ENCODE data around the gene AGAP1. TPM values are rescaled to one million over a fixed set of nuclear protein-coding genes. Genes with fewer than 3 reads are reported as not detected.

Gene AGAP1
- total RNA-seq, 1 experiment from 2014 or later = 44.8 TPM

DNA sequence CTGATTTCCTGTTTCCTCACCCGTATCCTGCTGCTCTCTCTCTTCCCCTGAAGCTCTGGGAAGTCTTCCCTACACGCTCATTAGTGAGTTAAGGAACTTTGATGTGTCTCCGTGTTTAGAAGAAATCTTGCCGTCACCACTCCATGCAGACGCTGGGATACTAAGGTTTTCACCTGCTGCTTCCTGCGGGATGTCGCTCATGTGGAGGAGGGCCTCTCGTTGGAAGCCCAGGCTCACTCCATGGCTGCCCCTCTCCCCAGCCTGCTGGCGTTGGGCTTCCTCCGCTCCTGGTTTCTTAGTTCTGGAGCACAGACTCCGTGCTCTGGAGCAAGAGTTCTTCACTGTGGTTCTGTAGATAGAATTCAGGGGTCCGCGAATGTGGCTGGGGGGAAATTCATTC lies 348.0 kb downstream of the AGAP1 start:
- no peak for DNase-seq (ENCODE audit: low spot score)

DNA sequence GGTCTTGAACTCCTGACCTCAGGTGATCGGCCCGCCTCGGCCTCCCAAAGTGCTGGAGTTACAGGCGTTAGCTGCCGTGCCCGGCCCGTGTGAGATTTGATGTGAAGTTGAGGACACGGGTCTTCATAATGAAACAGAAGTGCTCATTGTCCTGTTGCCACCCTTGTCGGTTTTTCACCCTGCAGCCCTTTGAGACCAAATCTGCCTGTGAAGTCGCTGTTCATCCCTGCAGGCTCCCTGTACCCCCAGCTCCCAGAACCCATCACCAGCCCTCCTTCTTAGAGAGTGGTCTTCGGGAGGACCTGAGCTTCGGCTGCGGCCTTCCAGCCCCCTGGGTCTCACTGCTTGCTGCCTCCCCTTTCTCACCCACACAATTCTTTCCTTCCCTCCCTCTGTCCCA lies 349.1 kb downstream of the AGAP1 start:
- no peak for DNase-seq (ENCODE audit: low spot score)

DNA sequence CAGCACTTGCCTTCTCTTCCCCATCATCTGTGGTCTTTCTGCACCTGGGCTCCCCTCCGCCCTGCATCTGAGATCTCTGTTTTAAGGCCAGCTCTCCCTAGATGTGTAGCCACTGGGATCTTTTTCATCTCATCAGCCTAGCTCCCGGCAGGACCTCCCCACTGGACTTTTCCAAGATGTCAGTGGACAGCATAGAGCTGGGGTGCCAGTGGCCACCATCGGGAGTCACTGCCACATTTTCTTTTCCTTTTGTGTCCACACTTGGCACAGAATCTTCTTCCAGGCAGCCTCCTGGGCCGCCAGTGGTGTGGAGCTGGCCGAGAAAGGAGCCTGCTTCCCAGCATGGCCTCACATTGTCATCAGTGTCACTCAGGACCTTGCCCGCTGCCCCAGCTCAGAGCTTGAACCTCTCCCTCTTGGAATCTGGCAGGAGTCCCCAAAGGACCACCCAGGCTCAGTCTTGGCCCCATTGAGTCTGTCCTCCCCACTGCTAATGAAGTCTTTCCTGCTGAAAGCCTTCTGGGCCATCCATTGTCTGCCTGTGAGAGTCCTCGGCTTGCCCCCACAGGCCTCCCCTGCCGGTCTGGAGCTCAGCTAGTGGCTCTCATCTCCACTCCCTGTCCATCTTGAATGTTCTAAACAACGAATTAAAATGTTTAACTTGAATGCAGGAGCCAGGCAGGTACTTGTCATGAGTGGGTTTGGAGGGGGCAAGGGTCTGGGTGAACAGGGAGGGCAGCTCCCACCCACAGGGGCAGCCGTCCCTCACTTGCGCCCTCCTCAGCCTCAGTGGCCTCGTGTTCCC lies 349.9 kb downstream of the AGAP1 start:
- no peak for DNase-seq (ENCODE audit: low spot score)

DNA sequence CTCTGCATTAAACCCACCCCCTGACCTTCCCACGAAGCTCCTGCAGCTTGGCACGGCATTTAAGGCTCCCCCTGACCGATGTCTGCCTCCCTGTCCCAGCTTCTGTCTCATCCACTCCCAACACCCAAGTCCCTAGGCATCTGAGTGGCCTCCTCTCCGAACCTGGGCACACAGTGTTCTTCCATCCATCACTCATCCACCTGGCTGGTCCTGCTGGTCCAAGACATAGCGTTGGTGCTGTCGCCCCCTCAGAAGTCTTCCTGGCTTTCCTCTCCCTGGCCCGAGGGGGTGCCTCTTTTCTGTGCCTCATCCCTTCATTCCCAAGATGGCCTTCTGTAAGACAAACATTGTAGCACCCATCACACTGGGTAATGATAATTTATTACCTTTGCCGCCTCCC lies 350.7 kb downstream of the AGAP1 start:
- DNase-seq (ENCODE audit: low spot score) = no peak

DNA sequence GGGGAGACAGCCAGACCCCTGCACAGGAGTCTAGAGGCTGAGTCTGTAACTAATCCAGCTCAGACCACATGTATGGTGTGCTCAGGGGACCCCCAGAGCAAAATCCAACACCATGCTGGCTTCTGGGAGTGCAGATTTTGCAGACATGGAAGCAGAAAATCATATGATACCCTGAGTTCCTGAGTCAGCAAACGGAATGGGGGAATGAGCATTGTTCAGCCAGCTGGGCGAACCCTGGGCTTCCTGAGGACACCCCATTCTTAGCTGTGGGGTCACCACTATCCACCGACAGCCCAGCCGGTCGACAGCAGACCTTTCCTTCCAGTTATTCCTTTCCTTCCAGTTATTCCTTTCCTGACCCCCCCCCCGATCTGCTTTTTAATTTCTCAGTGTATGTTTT lies 351.4 kb downstream of the AGAP1 start:
- no peak for DNase-seq (ENCODE audit: low spot score)

DNA sequence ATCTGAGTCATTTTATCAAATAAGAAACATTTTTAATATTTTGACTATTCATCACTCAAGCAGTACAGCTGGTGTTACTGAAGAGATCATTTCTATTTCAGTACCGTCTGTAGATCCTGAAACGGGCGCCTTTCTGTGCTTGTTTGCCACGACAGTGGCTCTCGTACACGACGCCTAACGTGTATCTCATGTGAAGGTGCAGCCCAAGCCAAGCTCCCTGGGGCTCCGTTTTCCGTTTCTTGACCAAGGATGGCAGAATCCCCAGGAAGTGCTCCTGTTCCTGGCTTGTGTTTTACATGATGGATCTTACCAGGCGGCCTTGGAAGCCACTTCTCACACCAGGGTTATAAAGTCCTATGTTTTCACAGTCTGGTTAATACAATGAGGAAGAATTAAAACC lies 353.7 kb downstream of the AGAP1 start:
- no peak for DNase-seq (ENCODE audit: low spot score)

DNA sequence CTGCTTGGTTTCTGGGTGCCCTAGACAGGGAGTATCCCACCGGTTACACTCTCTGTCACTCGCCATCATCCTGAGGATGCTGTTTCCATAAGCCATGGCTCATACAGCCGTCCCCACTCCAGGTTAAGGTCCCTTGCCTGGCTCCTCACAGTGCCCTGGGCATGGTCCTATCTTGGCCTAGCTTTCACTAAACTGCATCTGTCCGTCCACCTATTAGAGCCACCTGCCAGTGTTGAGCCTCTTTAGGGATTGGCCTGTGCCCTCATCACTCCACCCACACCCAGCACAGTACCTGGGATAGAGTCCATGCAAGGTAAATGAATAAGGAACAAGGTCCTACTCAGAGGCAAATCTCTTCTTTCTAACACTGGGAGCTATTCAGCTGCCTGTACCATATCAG lies 354.2 kb downstream of the AGAP1 start:
- DNase-seq (ENCODE audit: low spot score) = no peak

DNA sequence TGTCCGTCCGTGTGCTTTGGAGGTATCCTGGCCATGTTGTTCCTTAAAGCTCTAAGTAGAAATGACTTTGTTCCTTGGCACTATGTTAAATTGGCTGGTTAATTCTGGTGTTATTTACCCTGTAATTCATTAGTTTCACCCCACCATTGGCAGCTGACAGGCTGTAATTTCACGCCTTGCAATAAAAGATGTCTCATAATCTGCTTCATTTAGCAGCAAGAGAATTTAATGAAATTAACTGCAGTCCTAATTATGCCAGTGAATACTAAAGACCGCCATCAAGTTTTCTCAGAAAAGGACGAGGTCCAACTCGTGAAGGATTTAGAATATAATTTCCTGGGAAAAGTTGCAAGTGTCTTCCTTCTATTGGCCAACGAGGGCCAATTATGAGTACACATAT lies 355.1 kb downstream of the AGAP1 start:
- DNase-seq (ENCODE audit: low spot score) = no peak

DNA sequence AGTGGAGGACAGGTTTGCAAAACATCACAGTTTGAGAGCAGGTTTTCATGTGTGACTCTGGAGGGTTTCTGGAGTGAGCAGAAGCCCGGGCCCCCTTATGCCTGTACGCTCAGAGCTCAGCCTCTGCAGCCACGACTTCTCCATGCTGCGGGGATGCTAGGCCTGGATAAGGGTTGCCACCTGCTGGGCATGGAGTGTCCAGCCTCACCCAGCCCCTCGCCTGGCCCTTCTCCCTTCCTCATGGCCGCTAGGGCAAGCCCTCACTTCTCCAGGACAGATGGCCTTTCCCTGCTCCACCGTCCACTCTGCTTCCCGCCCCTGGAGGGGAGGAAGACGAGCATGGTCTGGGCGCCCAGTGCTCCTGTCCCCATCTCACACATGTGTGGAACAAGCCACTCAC lies 355.6 kb downstream of the AGAP1 start:
- DNase-seq (ENCODE audit: low spot score) = no peak

DNA sequence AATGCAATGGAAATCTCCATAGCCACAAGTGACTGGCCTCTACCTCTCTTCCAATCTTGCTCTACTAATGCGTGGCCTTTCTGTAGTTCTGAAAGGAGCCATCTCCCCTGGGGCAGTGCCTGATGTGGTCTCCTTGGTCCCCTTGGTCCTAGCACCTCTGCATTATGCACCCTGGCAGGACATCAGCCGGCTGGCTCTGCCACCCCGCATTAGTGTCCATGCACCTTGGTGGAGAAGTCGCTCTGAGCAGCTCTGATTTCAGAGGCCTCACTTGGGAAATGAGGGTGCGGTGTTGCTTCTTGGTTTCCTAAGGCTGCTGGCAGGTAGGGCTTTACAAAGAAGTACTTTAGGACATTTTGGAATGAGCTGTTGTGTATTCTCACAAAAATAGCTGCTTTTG lies 356.4 kb downstream of the AGAP1 start:
- no peak for DNase-seq (ENCODE audit: low spot score)

DNA sequence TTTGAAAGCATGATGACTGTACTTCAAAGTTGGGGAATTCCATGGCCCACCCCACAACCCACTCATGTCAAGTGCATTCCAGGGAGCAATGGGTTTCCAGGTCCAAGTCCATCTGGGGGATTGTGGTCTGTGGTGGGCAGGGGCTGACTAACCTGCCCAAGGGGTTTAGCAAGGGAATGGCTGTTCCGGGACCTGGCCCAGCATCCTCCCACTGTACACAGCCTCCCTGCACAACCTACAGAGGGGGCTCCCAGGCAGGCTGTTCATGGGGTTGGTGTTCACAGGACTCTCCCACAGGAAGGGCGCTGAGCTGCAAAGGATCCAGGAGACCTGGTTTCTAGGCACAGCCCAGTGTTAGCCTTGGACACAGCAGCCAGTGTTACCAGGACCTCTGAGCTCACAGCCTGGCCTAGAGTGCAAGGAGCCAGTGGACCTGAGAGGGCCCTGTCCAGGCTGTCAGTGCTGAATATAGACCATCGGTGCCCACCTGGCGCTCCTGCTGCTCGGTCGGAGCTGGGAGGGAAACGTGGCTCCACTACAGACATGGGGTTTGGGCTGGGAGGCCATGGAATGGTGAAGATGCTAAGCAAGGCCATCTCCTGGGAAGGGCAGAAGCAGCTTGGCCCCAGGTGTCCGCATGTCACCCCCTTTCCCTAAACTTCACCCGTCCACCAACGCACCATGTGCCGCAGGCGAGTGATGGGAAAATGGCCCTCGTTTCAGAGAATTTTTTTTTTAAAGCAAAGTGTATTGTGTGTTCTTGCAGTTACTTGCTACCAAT lies 357.1 kb downstream of the AGAP1 start:
- no peak for DNase-seq (ENCODE audit: low spot score)

DNA sequence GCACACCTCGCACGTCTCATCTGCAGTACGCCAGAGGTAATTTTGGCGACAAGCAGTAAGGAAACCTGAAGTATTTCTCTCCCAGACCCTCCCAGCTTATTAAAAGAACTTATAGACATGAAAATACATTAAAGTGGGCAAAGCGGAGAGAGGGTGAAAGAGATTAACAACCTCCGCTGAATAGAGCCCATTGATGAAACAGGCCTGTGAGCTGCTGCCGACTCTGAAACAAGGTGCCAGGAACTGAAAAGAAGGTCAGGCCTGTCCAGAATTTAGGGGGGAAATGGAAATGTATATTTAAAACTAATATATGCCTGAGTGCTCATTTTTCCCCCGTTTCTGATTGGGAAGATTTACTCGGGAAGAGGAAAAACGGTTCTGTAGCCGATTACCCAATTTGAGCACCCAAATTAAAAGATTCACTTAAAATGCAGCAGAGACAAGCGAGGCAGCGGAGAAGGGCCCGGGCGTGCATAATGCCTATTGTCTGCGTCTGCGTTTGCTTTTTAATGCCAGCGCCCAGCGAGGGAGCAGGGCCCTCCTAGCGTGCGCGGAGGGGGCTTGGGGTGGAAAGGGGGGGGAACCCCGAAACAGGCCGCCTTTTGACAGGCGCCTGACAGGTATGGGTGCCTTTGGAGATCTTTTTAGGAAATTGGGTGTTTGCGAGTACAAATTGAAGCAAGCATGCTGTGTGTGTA lies 358.1 kb downstream of the AGAP1 start:
- DNase-seq (ENCODE audit: low spot score) = no peak

DNA sequence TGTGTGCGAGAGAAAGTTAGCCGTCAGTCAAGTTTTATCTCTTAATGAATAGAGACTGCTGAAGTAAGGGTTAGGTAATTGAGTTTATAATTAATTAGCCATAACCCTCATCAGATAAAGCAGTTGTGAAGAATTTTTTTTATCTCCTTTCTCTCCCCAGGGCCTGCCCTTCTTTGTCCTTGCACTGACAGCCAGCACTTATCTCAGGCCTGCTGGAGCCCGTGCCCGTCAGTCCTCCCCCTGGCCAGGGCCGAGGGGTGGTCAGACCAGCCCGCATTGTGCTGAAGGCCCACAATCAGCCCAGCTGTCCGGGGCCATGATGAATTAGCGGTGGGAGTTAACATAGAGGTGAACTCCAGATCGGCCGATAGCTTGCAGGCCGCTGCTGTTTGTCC lies 358.7 kb downstream of the AGAP1 start:
- no peak for DNase-seq (ENCODE audit: low spot score)

DNA sequence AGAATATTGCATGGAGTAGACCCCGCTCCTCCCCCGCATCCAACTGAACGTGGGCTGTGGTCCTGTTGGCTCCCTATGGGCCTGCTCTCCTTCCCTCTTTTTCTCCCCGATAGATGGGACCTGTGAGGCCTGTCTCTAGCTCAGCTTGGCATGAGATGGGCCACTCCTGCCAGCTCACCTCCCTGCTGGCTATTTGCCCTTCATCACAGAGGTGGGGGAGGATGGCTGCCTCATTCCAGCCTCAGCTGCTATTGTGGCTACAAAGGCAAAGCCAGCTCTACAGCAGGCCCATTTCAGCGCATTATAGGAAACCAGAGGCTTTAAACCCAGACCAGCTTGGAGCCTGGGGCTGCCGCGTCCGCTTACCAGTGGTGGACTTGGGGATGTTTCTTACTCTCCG lies 360.4 kb downstream of the AGAP1 start:
- no peak for DNase-seq (ENCODE audit: low spot score)

DNA sequence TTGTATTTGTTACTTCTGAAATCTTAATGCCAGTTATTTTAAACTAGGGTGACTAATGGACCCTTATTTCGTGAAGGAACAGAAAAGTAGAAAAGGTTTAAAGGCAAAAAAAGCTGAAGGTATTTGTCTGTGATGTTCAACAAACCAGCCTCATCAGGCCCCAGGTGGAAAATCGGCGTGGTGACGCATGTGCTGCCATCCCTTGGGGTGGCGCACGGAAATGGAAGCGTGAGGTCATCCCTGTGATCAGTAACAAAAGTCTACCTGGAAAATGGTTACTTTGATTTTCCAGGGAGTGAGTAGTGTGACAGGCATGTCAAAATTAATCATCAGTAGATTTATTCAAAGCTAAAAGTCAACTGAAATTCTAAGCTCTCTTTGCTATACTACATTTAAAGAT lies 361.2 kb downstream of the AGAP1 start:
- no peak for DNase-seq (ENCODE audit: low spot score)

DNA sequence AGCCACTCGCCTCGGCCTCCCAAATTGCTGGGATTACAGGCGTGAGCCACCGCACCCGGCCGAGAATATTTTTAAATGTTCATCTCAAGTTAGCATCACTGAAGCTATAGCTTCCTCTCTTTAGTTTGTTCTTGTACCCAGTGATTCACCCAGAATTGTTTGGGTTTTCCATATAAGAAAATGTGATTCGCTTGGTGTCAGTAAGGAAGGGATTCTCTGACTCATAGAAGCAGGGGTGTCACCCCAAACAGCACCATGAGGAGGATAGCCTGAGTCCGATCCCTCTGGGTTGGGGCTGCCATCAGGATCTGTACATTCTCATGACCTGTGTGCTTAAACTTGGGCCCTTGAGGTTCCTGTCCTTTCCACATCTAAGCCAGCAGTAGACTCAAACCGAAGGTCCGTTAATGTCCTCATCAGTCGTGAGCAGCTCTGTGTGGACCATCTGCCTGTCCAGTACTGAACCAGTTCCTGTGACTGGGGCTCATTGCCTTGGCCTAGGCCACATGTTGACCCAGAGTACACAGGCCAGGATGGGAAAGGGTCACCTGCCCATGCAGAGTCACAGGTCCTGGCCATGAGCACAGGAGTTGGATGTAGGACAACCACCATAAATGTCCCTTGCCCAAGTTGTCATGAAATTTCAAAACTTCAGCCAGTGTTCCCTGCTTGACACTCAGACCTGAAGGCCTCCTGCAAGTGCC lies 362.5 kb downstream of the AGAP1 start:
- no peak for DNase-seq (ENCODE audit: low spot score)

DNA sequence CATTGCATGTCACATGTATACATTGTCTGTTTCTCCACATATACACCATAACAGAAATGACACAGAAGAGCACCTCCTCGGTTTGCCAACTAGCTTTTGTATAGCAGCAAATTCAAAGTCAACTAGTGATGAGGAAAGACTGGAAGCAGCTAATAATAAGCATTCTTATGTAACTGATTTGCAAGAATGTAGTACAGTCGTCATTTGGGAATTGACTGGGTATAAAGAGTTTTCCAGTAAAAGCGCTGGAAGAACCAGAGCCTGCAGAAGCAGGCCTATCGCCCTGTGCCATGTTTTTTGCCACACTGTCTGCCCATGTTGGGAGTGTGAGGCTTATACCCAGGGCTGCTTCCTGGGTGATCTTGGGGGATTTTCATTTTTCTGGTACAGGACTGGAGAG lies 363.8 kb downstream of the AGAP1 start:
- no peak for DNase-seq (ENCODE audit: low spot score)

DNA sequence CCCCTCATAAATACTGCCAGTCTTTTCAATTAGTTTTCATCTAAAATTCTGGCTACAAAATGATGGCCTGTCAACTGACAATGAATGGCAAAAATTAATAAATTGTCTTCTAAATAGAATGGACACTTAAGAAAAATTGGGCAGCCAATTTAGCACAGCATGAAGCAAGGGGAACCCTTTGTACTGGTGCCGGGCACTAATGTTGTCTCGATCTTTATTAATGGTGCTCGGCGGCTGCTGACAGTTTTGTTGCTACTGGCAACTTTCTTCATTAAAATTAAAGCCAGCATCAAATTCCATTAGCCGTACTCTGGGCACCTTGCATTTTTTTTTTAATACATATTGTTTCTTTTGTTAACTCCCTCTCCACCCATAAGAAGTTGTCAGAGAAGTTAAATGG lies 365.0 kb downstream of the AGAP1 start:
- DNase-seq (ENCODE audit: low spot score) = no peak

DNA sequence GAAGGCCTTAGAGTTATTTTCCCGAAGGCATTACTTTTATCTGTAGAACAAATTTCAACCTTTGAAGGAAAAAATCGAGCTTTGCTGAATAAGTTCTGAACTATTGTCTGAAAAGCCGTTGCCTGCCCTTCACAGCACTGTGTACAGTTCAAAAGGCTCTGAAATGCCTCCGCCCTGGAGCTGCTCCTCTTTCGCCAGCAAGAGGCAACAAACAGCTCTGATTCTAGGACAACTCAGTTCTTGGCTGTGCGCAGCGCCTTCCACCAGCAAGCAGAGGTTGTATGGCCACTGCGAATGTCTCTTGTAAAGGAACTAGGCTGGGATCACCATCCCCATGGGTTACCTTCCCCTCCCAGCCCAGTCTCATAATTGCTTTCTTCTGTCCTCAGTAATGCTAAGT lies 365.8 kb downstream of the AGAP1 start:
- no peak for DNase-seq (ENCODE audit: low spot score)

DNA sequence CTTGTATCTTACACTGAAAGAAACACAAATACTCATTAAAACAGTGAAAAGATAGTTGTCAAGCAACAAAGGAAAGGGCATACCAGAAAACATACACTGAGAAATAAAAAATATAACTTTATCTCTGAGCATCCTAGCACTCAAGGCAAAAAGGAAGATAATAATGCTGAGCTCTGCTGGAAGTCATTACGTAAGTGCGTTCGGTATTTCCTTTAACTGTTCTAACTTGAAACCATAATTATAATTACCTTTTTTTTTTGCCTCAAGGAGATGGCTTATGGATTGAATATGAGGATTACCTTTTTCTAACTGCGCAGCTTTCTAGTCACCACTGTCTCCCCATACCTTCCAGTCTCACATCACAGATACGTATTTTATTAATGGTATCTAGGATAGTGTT lies 366.3 kb downstream of the AGAP1 start:
- DNase-seq (ENCODE audit: low spot score) = no peak

DNA sequence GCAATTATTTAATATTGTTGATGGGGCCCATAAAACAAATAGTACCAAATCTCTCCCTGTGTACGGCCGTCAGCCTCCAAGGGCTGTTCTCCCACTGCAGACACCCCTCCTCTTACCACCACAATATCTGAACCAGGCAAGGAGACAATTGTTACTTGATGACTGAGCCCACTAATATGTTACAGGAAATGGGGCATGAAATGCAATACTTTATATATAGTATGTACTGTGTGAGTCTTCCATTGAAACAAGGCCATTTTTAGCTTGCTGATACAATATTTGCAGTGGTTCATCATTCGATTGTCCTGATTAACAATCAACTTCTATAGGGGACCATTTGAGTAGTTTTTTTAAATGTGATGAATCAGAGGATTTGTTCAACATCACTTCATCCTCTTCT lies 367.0 kb downstream of the AGAP1 start:
- no peak for DNase-seq (ENCODE audit: low spot score)

DNA sequence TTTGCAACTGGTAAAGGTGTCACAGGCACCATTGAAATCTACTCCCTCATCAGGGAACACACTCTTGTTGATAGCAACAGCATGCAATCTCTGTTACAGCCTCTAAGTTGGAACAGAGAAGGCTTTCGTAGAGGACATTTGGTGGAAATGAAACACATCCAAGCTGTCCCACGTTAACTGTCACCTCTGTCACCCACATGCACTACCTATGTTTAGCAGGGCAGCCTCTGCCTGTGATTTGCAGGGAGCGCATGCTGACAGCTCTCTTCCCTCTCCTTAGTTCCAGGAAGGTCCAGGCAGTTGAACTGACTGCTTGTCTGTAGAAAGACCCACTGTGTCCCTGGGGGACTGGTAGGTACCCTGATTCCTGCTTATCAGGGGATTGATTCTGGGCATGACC lies 367.5 kb downstream of the AGAP1 start:
- DNase-seq (ENCODE audit: low spot score) = no peak

All from HT-29 (cell line).